T1000 (cell line): ENCODE data around the gene RAB33B.

ENCODE experiments used
- DNase-seq: peaks from one replicate; lab custom pipeline; 2025; ENCODE audit warnings: mixed read lengths; lab: John Stamatoyannopoulos, UW

Gene RAB33B

GRCh38 chr4:139508581-139509237, 54.8 kb downstream of the RAB33B start:
- no peak for DNase-seq

- no peak for DNase-seq
Measured at GRCh38 chr4:139509727-139510410, 55.9 kb downstream of the RAB33B start.

DNA sequence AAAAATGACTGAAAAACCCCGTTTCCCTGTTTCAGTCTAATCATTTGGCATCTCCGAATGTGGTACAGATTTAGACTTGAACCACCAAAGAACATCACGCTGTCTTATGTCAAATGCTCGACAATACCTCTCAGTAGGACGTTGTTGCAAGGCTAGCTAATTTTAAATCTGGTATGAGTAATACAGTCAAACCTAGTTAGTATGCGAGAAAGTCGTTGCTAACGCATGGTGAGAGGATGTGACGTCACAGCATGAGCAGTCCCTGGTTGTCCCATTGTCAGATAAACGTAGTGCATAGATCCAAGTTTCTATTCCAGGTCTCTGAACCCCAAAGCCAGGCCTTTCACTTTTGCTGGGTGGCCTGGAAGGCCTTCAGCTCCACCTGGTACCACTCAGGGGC, 57.4 kb downstream of the RAB33B start:
- DNase-seq, result no peak

DNA sequence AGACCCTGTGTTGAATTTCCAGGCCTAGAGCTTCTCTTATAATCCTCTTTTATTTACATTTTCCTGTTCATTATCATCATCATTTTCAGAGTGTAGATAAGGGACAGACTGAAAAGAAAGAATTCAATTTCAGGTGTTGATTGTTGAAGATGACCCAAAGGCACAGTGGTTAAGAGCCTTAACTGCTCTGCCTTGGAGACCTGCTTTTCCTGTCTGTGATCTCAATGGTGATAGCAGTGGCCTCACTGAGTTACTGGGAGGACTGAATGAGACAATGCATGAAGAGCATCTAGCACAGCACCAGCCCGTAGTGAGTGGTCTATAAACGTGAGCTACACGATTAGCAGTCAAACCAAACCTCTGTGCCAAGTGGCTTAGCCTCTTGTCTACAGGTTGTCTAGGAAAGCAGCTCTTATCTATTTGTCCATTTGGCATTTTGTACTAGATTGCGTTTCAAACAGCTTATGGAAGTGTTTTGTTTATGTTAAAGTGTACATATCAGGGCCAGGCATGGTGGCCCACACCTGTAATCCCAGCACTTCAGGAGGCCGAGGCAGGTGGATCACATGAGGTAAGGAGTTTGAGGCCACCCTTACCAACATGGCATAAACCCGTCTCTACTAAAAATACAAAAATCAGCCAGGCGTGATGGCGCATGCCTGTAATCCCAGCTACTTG, 60.6 kb downstream of the RAB33B start:
- DNase-seq, result no peak

- DNase-seq, result no peak
Measured at GRCh38 chr4:139515531-139515958, 61.6 kb downstream of the RAB33B start.

- no peak for DNase-seq
Measured at GRCh38 chr4:139521754-139522401, 68.0 kb downstream of the RAB33B start.

- no peak for DNase-seq
Measured at GRCh38 chr4:139522457-139522856, 68.5 kb downstream of the RAB33B start.

GRCh38 chr4:139523076-139523475, 69.2 kb downstream of the RAB33B start:
- no peak for DNase-seq

GRCh38 chr4:139524062-139524631, 70.2 kb downstream of the RAB33B start:
- no peak for DNase-seq

DNA sequence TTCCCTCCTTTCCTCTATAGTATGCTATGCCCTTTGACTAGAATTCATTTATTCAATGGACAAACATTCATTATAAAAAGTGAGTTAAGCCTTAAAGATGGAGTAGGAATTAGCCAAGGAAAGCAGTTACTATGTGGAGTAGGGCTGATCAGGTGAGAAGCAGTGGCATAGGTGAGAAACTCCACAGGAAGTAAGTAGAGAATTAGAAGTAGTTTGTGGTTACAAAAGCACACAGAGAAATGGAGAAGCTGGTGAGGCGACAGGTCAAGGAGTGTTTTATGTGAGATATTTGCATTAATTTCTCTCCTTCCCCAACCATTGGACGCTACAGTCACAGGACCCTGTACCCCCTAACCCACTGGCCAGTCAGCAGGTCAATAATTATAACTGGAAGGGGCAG, 71.5 kb downstream of the RAB33B start:
- DNase-seq, result no peak
